ENCODE results near the gene C10orf53.

Gene C10orf53

DNA sequence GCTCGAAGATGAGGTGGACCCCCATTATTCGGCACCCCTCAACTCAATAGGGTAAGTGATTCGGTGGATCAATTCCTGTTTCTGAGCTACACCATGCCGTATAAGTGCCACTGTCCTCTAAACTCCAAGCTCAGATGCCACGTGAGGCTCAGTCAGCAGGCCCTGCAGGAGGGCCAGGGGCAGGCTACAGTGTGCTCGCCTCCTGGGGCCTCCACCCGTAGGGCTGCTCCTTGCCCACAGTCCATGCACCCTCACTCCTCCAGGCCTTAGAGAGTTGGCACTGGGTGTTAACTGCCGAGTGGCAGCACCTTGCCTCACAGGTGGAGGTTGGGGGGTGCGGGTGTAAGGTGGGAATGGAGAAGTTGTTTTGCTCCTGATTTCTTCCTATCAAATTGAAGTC is 12.1 kb downstream of the C10orf53 start:
- H3K9me3 ChIP-seq (ENCODE audit: insufficient read depth, low read depth, low read length) = peaks cover 3% of the 10 kb centered on the region; the same call in 1 of the 2 replicates
- no peak overlapping the region for H3K4me2 ChIP-seq (ENCODE audit: low read depth, low read length, poor library complexity, severe bottlenecking)
- H3K36me3 ChIP-seq (ENCODE audit: insufficient read depth, low read length) = no peaks in the 10 kb centered on the region
- H3K9me2 ChIP-seq (replicated peaks; ENCODE audit: low read depth, low read length) = no peaks in the 10 kb centered on the region
- no peak overlapping the region for H3K4me3 ChIP-seq (ENCODE audit: low read length, poor library complexity, severe bottlenecking)
- no peak overlapping the region for H3K9ac ChIP-seq (ENCODE audit: low read depth, low read length, poor library complexity, severe bottlenecking)
- no peaks in the 10 kb centered on the region for H4K20me1 ChIP-seq (ENCODE audit: insufficient read depth, low read length, poor library complexity, severe bottlenecking)
- no peak overlapping the region for H2AFZ ChIP-seq (ENCODE audit: low read length)
- TF ChIP-seq, protein P1, sequence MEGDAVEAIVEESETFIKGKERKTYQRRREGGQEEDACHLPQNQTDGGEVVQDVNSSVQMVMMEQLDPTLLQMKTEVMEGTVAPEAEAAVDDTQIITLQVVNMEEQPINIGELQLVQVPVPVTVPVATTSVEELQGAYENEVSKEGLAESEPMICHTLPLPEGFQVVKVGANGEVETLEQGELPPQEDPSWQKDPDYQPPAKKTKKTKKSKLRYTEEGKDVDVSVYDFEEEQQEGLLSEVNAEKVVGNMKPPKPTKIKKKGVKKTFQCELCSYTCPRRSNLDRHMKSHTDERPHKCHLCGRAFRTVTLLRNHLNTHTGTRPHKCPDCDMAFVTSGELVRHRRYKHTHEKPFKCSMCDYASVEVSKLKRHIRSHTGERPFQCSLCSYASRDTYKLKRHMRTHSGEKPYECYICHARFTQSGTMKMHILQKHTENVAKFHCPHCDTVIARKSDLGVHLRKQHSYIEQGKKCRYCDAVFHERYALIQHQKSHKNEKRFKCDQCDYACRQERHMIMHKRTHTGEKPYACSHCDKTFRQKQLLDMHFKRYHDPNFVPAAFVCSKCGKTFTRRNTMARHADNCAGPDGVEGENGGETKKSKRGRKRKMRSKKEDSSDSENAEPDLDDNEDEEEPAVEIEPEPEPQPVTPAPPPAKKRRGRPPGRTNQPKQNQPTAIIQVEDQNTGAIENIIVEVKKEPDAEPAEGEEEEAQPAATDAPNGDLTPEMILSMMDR (conservative IDR thresholded peaks at IDR 0.05; ENCODE audit: low read length) = no peak
- TF ChIP-seq EZH2phosphoT487 (IDR thresholded peaks at IDR 0.05; ENCODE audit: borderline replicate concordance) = no peak
- no peaks in the 10 kb centered on the region for H3K79me2 ChIP-seq (ENCODE audit: insufficient read depth, low read length)
- H3K4me1 ChIP-seq (ENCODE audit: insufficient read depth, low read length, poor library complexity, severe bottlenecking) = no peaks in the 10 kb centered on the region
- H3F3A ChIP-seq (ENCODE audit: low read depth) = no peaks in the 10 kb centered on the region
- H3K27me3 ChIP-seq (ENCODE audit: insufficient read depth, low read length, poor library complexity, severe bottlenecking) = no peaks in the 10 kb centered on the region

DNA sequence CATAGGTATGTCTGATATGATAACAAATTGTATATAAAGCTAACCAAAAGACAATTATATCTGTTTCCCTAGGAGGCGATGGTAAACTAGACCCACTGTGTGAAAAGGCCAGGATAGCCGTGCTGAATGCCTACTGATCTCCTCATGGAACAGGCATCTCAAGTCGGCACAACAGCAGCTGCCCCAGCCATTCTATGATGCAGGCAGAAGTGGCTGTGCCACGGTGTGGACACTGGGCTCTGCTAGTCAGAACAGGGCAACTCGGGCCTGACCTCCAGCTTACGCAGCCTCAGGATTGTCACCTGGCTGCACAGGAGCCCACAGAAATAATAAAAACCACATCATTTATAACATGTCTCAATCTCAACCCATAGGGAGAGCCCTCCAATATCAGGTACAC is 15.0 kb downstream of the C10orf53 start:
- Histone ChIP-seq H3F3A (ENCODE audit: low read depth) (no peaks in the 10 kb centered on the region), H3K4me2 (ENCODE audit: low read depth, low read length, poor library complexity, severe bottlenecking) (no peak overlapping the region), H3K9me2 (replicated peaks; ENCODE audit: low read depth, low read length) (no peaks in the 10 kb centered on the region), H4K20me1 (ENCODE audit: insufficient read depth, low read length, poor library complexity, severe bottlenecking) (no peaks in the 10 kb centered on the region), H3K4me3 (ENCODE audit: low read length, poor library complexity, severe bottlenecking) (no peak overlapping the region), H3K9me3 (ENCODE audit: insufficient read depth, low read depth, low read length) (no peaks in the 10 kb centered on the region), H3K9ac (ENCODE audit: low read depth, low read length, poor library complexity, severe bottlenecking) (no peak overlapping the region), H3K4me1 (ENCODE audit: insufficient read depth, low read length, poor library complexity, severe bottlenecking) (no peaks in the 10 kb centered on the region), H3K27me3 (ENCODE audit: insufficient read depth, low read length, poor library complexity, severe bottlenecking) (no peaks in the 10 kb centered on the region), H3K36me3 (ENCODE audit: insufficient read depth, low read length) (no peaks in the 10 kb centered on the region), H2AFZ (ENCODE audit: low read length) (no peak overlapping the region), H3K79me2 (ENCODE audit: insufficient read depth, low read length) (no peaks in the 10 kb centered on the region)
- TF ChIP-seq, protein P1 (conservative IDR thresholded peaks at IDR 0.05; ENCODE audit: low read length) = no peak
- TF ChIP-seq EZH2phosphoT487 (IDR thresholded peaks at IDR 0.05; ENCODE audit: borderline replicate concordance) = no peak

DNA sequence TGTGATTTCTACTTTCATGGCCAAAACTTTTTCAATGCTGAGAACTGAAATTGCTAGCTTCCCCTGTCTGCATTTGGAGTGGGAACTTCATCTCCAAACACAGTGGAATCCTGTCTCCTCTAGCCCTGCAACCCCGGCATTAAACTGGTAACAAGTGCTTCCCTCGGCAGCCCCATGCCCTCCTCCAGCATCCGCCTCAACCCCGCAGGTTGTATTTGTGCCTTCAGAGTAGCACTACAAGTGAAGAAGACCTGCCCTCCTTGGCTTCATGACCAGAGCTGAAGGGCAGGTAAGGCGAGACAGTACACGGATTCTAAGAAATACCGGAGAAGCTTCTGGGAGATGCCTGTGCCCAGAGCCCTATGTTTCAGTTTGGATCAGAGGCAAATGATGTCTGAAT is 16.9 kb downstream of the C10orf53 start:
- no peaks in the 10 kb centered on the region for H3F3A ChIP-seq (ENCODE audit: low read depth)

More for the DNA sequence above, 16.9 kb downstream of the C10orf53 start:
- no peaks in the 10 kb centered on the region for H3K9me2 ChIP-seq (replicated peaks; ENCODE audit: low read depth, low read length)
- H3K36me3 ChIP-seq (ENCODE audit: insufficient read depth, low read length) = no peaks in the 10 kb centered on the region
- H2AFZ ChIP-seq (ENCODE audit: low read length) = no peak overlapping the region
- no peaks in the 10 kb centered on the region for H3K27me3 ChIP-seq (ENCODE audit: insufficient read depth, low read length, poor library complexity, severe bottlenecking)
- TF ChIP-seq, protein P1 (conservative IDR thresholded peaks at IDR 0.05; ENCODE audit: low read length) = no peak
- TF ChIP-seq EZH2phosphoT487 (IDR thresholded peaks at IDR 0.05; ENCODE audit: borderline replicate concordance) = no peak
- no peaks in the 10 kb centered on the region for H3K79me2 ChIP-seq (ENCODE audit: insufficient read depth, low read length)
- no peak overlapping the region for H3K4me3 ChIP-seq (ENCODE audit: low read length, poor library complexity, severe bottlenecking)
- no peak overlapping the region for H3K4me2 ChIP-seq (ENCODE audit: low read depth, low read length, poor library complexity, severe bottlenecking)
- no peak overlapping the region for H3K9ac ChIP-seq (ENCODE audit: low read depth, low read length, poor library complexity, severe bottlenecking)
- H4K20me1 ChIP-seq (ENCODE audit: insufficient read depth, low read length, poor library complexity, severe bottlenecking) = no peaks in the 10 kb centered on the region
- H3K4me1 ChIP-seq (ENCODE audit: insufficient read depth, low read length, poor library complexity, severe bottlenecking) = no peaks in the 10 kb centered on the region
- no peaks in the 10 kb centered on the region for H3K9me3 ChIP-seq (ENCODE audit: insufficient read depth, low read depth, low read length)
